Breast epithelium (tissue), 3 donors: ENCODE measurements around the gene RPL22L1.
A peak's percentile ranks its signal among the peaks of the same experiment; 100 is the strongest.

Source experiments
- POLR2A ChIP-seq: fragments of 450-650 bp; IDR thresholded peaks from one replicate; pipeline ENCODE4 v1.6.1; 2016; ENCODE audit warnings: antibody characterized with exemption, mild to moderate bottlenecking, moderate library complexity
- POLR2AphosphoS5 ChIP-seq, 3 donors: sonication (generic); formaldehyde crosslinking; IDR thresholded peaks; one replicate each; pipeline ENCODE4 v1.6.1; 2017; ENCODE audit warnings: antibody characterized with exemption in 3 of 3
- TF ChIP-seq, protein P1 (sequence below), 3 donors: fragments of 450-650 bp; IDR thresholded peaks; one replicate each; pipeline ENCODE4 v1.5.1; 2016 to 2017; ENCODE audit warnings: antibody characterized with exemption in 3 of 3, mild to moderate bottlenecking in 3 of 3, moderate library complexity in 3 of 3

GRCh38 chr3:170908235-170909116 lies 38.5 kb upstream of the RPL22L1 start, which contains the start of gene EIF5A2:
- TF ChIP-seq, protein P1, sequence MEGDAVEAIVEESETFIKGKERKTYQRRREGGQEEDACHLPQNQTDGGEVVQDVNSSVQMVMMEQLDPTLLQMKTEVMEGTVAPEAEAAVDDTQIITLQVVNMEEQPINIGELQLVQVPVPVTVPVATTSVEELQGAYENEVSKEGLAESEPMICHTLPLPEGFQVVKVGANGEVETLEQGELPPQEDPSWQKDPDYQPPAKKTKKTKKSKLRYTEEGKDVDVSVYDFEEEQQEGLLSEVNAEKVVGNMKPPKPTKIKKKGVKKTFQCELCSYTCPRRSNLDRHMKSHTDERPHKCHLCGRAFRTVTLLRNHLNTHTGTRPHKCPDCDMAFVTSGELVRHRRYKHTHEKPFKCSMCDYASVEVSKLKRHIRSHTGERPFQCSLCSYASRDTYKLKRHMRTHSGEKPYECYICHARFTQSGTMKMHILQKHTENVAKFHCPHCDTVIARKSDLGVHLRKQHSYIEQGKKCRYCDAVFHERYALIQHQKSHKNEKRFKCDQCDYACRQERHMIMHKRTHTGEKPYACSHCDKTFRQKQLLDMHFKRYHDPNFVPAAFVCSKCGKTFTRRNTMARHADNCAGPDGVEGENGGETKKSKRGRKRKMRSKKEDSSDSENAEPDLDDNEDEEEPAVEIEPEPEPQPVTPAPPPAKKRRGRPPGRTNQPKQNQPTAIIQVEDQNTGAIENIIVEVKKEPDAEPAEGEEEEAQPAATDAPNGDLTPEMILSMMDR (IDR thresholded peaks at IDR 0.05): no peak
- TF ChIP-seq POLR2A (peak; percentile 12), POLR2AphosphoS5 (IDR thresholded peaks at IDR 0.05) (peak; percentile 37 to 92 (median 52))
